Esophagus squamous epithelium (tissue), 5 donors: ENCODE results near the gene CCDC88C. TPM values are rescaled to one million over a fixed set of nuclear protein-coding genes. Genes with fewer than 3 reads are reported as not detected.

ENCODE experiments used
- DNase-seq: peaks from one replicate; lab custom pipeline; 2025; lab: John Stamatoyannopoulos, UW
- H3K27ac ChIP-seq, 4 donors: fragments of 200-600 bp; sonication (generic); one replicate each; pipeline ENCODE4 v1.5.1; 2016 to 2019; ENCODE audit warnings: mild to moderate bottlenecking in 1 of 4
- H3K27me3 ChIP-seq, 4 donors: fragments of 200-600 bp; sonication (generic); 1 replicate in 3 of 4; 2 replicates in 1 of 4; pipeline versions ENCODE4 v1.5.1 to v1.6.0; 2017 to 2021; ENCODE audit warnings: antibody characterized with exemption in 1 of 4
- H3K36me3 ChIP-seq, 3 donors: fragments of 200-600 bp; sonication (generic); one replicate each; pipeline ENCODE4 v1.5.1; 2016 to 2019
- H3K4me1 ChIP-seq, 3 donors: fragments of 200-600 bp; sonication (generic); one replicate each; pipeline ENCODE4 v1.5.1; 2017 to 2019
- H3K4me3 ChIP-seq, 4 donors: fragments of 200-600 bp; sonication (generic); 1 replicate in 3 of 4; 2 replicates in 1 of 4; pipeline ENCODE4 v1.5.1; 2016 to 2019; ENCODE audit warnings: mild to moderate bottlenecking in 2 of 4, moderate library complexity in 1 of 4
- H3K9me3 ChIP-seq, 3 donors: fragments of 200-600 bp; sonication (generic); one replicate each; pipeline ENCODE4 v1.5.1; 2016 to 2019
- POLR2A ChIP-seq, 4 donors: fragments of 450-650 bp; IDR thresholded peaks; one replicate each; pipeline ENCODE4 v1.6.1; 2017; ENCODE audit warnings: antibody characterized with exemption in 4 of 4, mild to moderate bottlenecking in 4 of 4, moderate library complexity in 3 of 4
- WGBS, 2 donors: methylation state at CpG; one replicate each; pipeline ENCODE4 v1.1.5; 2018; 5-methylcytosine and 5-hydroxymethylcytosine counted together
- intact Hi-C: fragments of 100-400 bp; cut with DNase I; formaldehyde crosslinking; loops from one replicate; pipeline ENCODE4 v1.15.0; 2022
- total RNA-seq, 4 donors: library from RNA; depleted of rRNA; stranded (reverse); fragments of >200 nt; gene quantifications; one replicate each; pipeline ENCODE4 v1.1.0, GENCODE V29; 2016
- TF ChIP-seq, protein P1 (sequence below), 6 experiments: fragments of 450-650 bp in 4 of 6; fragments of 200-600 bp in 2 of 6; sonication (generic) in 2 of 6; IDR thresholded peaks; one replicate each; pipeline ENCODE4 v1.5.1; 2016 to 2019; ENCODE audit warnings: antibody characterized with exemption in 6 of 6, mild to moderate bottlenecking in 4 of 6, moderate library complexity in 4 of 6
- donor health status: DM: yes; HTN: yes; CAD: no.

Gene CCDC88C
- total RNA-seq, 4 donors from 2014 or later: 23.2 to 31.5 (median 29.9) TPM

- Histone ChIP-seq H3K4me3 (no peak overlapping the region), H3K4me1 (peaks cover 0 to 16% (median 4%) of the 10 kb centered on the region in 3 donors), H3K36me3 (peaks cover 15 to 98% (median 33%) of the 10 kb centered on the region in 3 donors), H3K9me3 (no peaks in the 10 kb centered on the region), H3K27me3 (no peaks in the 10 kb centered on the region), H3K27ac (no peak overlapping the region)
- intact Hi-C loops: no loop called here
- TF ChIP-seq, protein P1, sequence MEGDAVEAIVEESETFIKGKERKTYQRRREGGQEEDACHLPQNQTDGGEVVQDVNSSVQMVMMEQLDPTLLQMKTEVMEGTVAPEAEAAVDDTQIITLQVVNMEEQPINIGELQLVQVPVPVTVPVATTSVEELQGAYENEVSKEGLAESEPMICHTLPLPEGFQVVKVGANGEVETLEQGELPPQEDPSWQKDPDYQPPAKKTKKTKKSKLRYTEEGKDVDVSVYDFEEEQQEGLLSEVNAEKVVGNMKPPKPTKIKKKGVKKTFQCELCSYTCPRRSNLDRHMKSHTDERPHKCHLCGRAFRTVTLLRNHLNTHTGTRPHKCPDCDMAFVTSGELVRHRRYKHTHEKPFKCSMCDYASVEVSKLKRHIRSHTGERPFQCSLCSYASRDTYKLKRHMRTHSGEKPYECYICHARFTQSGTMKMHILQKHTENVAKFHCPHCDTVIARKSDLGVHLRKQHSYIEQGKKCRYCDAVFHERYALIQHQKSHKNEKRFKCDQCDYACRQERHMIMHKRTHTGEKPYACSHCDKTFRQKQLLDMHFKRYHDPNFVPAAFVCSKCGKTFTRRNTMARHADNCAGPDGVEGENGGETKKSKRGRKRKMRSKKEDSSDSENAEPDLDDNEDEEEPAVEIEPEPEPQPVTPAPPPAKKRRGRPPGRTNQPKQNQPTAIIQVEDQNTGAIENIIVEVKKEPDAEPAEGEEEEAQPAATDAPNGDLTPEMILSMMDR (IDR thresholded peaks at IDR 0.05): no peak
- TF ChIP-seq POLR2A (IDR thresholded peaks at IDR 0.05): no peak
- 90 to 92% methylated on average over 7 of the region's 7 CpGs for WGBS, 2 donors
- DNase-seq: no peak
Observed at GRCh38 chr14:91307652-91308051, 110.0 kb downstream of the CCDC88C start.

DNA sequence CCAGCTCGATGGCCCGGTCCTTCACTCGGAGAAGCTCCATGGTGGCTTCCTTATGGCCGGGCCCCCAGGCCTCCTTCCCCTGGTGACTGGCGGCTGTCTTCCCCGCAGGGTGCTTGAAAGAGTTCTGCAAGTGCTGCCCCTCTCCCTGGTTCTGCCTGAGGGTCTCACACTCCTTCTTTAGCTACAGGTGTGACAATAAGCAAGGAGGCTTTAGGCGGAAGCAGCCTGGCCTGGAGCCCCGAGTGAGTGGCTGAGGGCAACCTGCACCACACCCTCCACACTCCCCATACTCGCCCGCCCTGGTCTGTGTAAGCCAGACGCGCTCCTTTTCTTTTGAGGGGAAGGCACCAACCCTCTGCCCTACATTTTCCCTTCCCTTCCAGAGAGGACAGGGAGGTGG, 110.6 kb downstream of the CCDC88C start:
- Histone ChIP-seq H3K4me1 (peaks cover 0 to 17% (median 4%) of the 10 kb centered on the region in 3 donors), H3K4me3 (no peak overlapping the region), H3K36me3 (peaks cover 15 to 98% (median 33%) of the 10 kb centered on the region in 3 donors), H3K9me3 (no peaks in the 10 kb centered on the region), H3K27me3 (no peaks in the 10 kb centered on the region), H3K27ac (no peak overlapping the region)
- no peak for DNase-seq
- TF ChIP-seq, protein P1 (IDR thresholded peaks at IDR 0.05): no peak
- no peak for TF ChIP-seq POLR2A (IDR thresholded peaks at IDR 0.05)
- 88 to 95% methylated on average over 6 to 7 of the region's 12 CpGs for WGBS, 2 donors
- intact Hi-C loops: no loop called here

DNA sequence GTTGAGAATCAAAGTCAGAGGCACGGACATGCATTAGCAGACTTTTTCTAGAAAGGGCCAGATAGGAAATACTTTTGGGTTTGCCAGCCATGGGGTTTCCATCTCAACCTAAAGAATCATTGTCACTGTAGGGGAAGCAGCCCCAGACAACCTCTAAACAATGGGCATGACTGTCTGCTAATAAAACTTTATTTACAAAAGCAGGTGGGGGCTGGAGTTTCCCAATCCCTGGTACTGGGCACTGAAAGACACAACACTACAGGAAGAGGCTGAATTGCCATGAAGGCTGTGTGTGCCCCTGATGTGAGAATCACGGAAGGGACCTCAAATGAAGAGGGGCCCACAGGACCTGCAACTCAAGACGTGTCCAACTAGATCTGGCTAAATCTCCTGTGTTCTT, 111.1 kb downstream of the CCDC88C start:
- Histone ChIP-seq H3K4me1 (peaks cover 0 to 16% (median 4%) of the 10 kb centered on the region in 3 donors), H3K4me3 (no peak overlapping the region), H3K36me3 (peaks cover 15 to 99% (median 33%) of the 10 kb centered on the region in 3 donors), H3K27me3 (no peaks in the 10 kb centered on the region), H3K9me3 (no peaks in the 10 kb centered on the region), H3K27ac (no peak overlapping the region)
- TF ChIP-seq POLR2A (IDR thresholded peaks at IDR 0.05): no peak
- TF ChIP-seq, protein P1 (IDR thresholded peaks at IDR 0.05): no peak
- WGBS, 2 donors: 92 to 100% methylated on average over 3 of the region's 3 CpGs
- DNase-seq: no peak
- intact Hi-C loops: no loop called here

DNA sequence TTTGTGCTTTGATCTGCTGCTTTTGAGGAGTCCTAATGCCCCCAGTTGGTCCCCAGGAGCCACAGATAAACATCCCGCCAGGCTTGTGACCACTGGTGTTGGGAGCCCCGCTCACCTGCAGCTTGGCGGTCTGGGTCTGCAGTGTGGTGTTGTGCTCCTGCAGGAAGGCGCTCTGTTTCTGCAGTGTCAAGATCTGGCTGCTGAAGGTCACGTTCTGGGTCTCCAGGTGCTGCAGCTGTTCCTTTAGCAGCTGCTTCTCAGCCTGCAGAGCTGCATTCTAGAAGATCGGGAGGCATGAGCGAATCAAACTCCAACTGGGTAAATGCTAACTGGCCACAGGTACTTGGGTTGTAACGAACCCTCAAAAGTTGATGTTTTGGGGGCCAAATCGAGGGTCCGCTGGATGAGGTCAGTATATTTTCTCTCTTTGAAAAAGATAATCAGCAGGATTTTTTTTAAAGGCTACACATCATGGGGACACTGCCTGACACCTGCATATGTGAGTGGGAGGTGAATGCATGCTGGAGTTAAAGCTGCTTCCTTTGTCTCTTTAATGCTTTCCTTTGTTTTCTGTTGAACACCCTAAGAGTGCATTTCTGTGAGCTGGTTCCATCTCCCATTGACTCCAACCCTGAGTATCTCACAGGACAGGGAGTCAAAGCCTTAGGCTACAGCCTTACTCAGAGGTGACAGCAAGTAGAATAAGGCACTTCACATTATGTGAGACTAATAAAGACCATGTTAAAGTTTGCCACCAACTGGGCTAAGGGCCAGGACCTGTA, 111.8 kb downstream of the CCDC88C start:
- TF ChIP-seq, protein P1 (IDR thresholded peaks at IDR 0.05): no peak
- Histone ChIP-seq H3K27ac (no peak overlapping the region), H3K4me1 (peaks cover 0 to 9% (median 0%) of the 10 kb centered on the region in 3 donors), H3K4me3 (no peak overlapping the region), H3K9me3 (no peaks in the 10 kb centered on the region), H3K27me3 (no peaks in the 10 kb centered on the region), H3K36me3 (peaks cover 15 to 99% (median 38%) of the 10 kb centered on the region in 3 donors)
- DNase-seq: no peak
- intact Hi-C loops: no loop called here
- WGBS, 2 donors: 90 to 95% methylated on average over 4 to 7 of the region's 10 CpGs

GRCh38 chr14:91303924-91304229, 113.7 kb downstream of the CCDC88C start:
- H3K27me3 ChIP-seq: no peaks in the 10 kb centered on the region
- intact Hi-C loops: no loop called here
- no peak for TF ChIP-seq POLR2A (IDR thresholded peaks at IDR 0.05)
- TF ChIP-seq, protein P1 (IDR thresholded peaks at IDR 0.05): no peak
- peaks cover 15 to 99% (median 35%) of the 10 kb centered on the region in 3 donors for H3K36me3 ChIP-seq
- H3K4me1 ChIP-seq: peaks cover 0 to 8% (median 0%) of the 10 kb centered on the region in 3 donors
- 100% methylated on average over 1 of the region's 18 CpGs; no CpG with 5 or more reads in 1 of the 2 donors for WGBS, 2 donors
- DNase-seq: no peak
- no peaks in the 10 kb centered on the region for H3K9me3 ChIP-seq
- H3K27ac ChIP-seq: no peak overlapping the region
- no peak overlapping the region for H3K4me3 ChIP-seq
